ENCODE results near the gene AGO3.
"Not testable (repeated sequence)": the region's sequence is repeated elsewhere in the genome, so short reads cannot be mapped to it uniquely, and the experiment has no call there.

AGO3 gene

GRCh38 chr1:35924838-35925237 is 6.1 kb upstream of the AGO3 start:
- no peak for DNase-seq

- no peak for DNase-seq
Observed at GRCh38 chr1:35925741-35926140, 5.2 kb upstream of the AGO3 start.

- no peak for DNase-seq
Observed at GRCh38 chr1:35927472-35927871, 3.4 kb upstream of the AGO3 start.

- DNase-seq: peak in 47 of 58 donors; percentile 2 to 68 (median 35)
Observed at GRCh38 chr1:35929730-35930592, 944 bp upstream of the AGO3 start.

GRCh38 chr1:35931446-35932157 is 697 bp downstream of the AGO3 start:
- DNase-seq: peak in 13 of 58 donors; percentile 7 to 58 (median 29)

GRCh38 chr1:35932158-35932636 is 1.3 kb downstream of the AGO3 start:
- DNase-seq: no peak

- no peak for DNase-seq
Observed at GRCh38 chr1:35932941-35933340, 2.0 kb downstream of the AGO3 start.

- DNase-seq: no peak
Observed at GRCh38 chr1:35935442-35936388, 4.8 kb downstream of the AGO3 start.

- DNase-seq: no peak
Observed at GRCh38 chr1:35936838-35937237, 5.9 kb downstream of the AGO3 start.

GRCh38 chr1:35939484-35939883 is 8.6 kb downstream of the AGO3 start:
- DNase-seq: no peak

GRCh38 chr1:35945327-35945726 is 14.4 kb downstream of the AGO3 start:
- no peak for DNase-seq

GRCh38 chr1:35947547-35947946 is 16.6 kb downstream of the AGO3 start:
- no peak for DNase-seq

GRCh38 chr1:35958558-35958957 is 27.7 kb downstream of the AGO3 start:
- no peak for DNase-seq

- DNase-seq: no peak
Observed at GRCh38 chr1:35959304-35959703, 28.4 kb downstream of the AGO3 start.

- DNase-seq: no peak
Observed at GRCh38 chr1:35962952-35963351, 32.0 kb downstream of the AGO3 start.

- not testable (repeated sequence) for DNase-seq
Observed at GRCh38 chr1:35964277-35964676, 33.4 kb downstream of the AGO3 start.

- DNase-seq: no peak
Observed at GRCh38 chr1:35968396-35968795, 37.5 kb downstream of the AGO3 start.

- DNase-seq: no peak
Observed at GRCh38 chr1:35971601-35972000, 40.7 kb downstream of the AGO3 start.

- not testable (repeated sequence) for DNase-seq
Observed at GRCh38 chr1:35972631-35973030, 41.7 kb downstream of the AGO3 start.

GRCh38 chr1:35980090-35980489 is 49.2 kb downstream of the AGO3 start:
- no peak for DNase-seq

GRCh38 chr1:35988237-35988636 is 57.3 kb downstream of the AGO3 start:
- DNase-seq: no peak

All from anterior cingulate cortex (tissue), 58 donors.